GM12892 (cell line): ENCODE measurements around the gene TEKT5.

ENCODE experiments used
- POLR2A ChIP-seq: IDR thresholded peaks from 2 replicates; pipeline ENCODE4 v1.6.1; 2011; ENCODE audit warnings: low read depth, low read length, control low read depth
- POLR2AphosphoS5 ChIP-seq: IDR thresholded peaks from 2 replicates; pipeline ENCODE4 v1.6.1; 2011; ENCODE audit warnings: low read depth, low read length, control low read depth

- no peak for TF ChIP-seq POLR2A
- no peak for TF ChIP-seq POLR2AphosphoS5
These were observed 93.8 kb downstream of the TEKT5 start for GRCh38 chr16:10600782-10601443.
